GM18498 (cell line): ENCODE measurements around the gene PNLIPRP3.
A peak's percentile ranks its signal among the peaks of the same experiment; 100 is the strongest.

Source experiments
- ATAC-seq: cut with Tn5 transposase; IDR thresholded peaks from one replicate; pipeline ENCODE4 v1.9.1; 2021; ENCODE audit warnings: mild to moderate bottlenecking, moderate library complexity; ENCODE audit not compliant: unreplicated experiment

The PNLIPRP3 gene

GRCh38 chr10:116504786-116505185, 77.1 kb downstream of the PNLIPRP3 start:
- no peak for ATAC-seq

- ATAC-seq: no peak
These were observed 82.9 kb downstream of the PNLIPRP3 start for GRCh38 chr10:116510565-116510964.

GRCh38 chr10:116511365-116511764, 83.7 kb downstream of the PNLIPRP3 start:
- no peak for ATAC-seq

GRCh38 chr10:116521424-116522290, 94.0 kb downstream of the PNLIPRP3 start:
- peak; percentile 63 for ATAC-seq

- ATAC-seq: no peak
These were observed 95.2 kb downstream of the PNLIPRP3 start for GRCh38 chr10:116522803-116523381.

- ATAC-seq: no peak
These were observed 97.1 kb downstream of the PNLIPRP3 start for GRCh38 chr10:116524736-116525135.

- ATAC-seq: no peak
These were observed 98.6 kb downstream of the PNLIPRP3 start for GRCh38 chr10:116526219-116526618.
